Right atrium auricular region (tissue), 2 donors: ENCODE measurements around the gene NR2F6. TPM values are rescaled to one million over a fixed set of nuclear protein-coding genes. Genes with fewer than 3 reads are reported as not detected.

Source experiments
- DNase-seq: peaks from one replicate; pipeline ENCODE4 v3.0.0-alpha.2; 2019; ENCODE audit warnings: low spot score
- H3K27ac ChIP-seq, 2 donors: fragments of 200-600 bp; sonication (generic); 1 replicate in 1 of 2; 2 replicates in 1 of 2; pipeline ENCODE4 v1.5.1; 2016 to 2019
- H3K27me3 ChIP-seq, 2 donors: fragments of 200-600 bp; sonication (generic); one replicate each; pipeline versions ENCODE4 v1.5.1 to v1.6.0; 2017 to 2019
- H3K36me3 ChIP-seq: fragments of 200-600 bp; sonication (generic); one replicate; pipeline ENCODE4 v1.5.1; 2016
- H3K4me1 ChIP-seq, 2 donors: fragments of 200-600 bp; sonication (generic); one replicate each; pipeline versions ENCODE4 v1.5.1 to v1.6.0; 2017 to 2019
- H3K4me3 ChIP-seq, 2 donors: fragments of 200-600 bp; sonication (generic); 1 replicate in 1 of 2; 2 replicates in 1 of 2; pipeline ENCODE4 v1.5.1; 2017 to 2019; ENCODE audit warnings: mild to moderate bottlenecking in 1 of 2, moderate library complexity in 1 of 2
- H3K9me3 ChIP-seq, 2 donors: fragments of 200-600 bp; sonication (generic); one replicate each; pipeline ENCODE4 v1.5.1; 2019
- CTCF ChIP-seq, 2 donors: fragments of 200-600 bp; sonication (generic); IDR thresholded peaks; one replicate each; pipeline ENCODE4 v1.5.1; 2019; ENCODE audit warnings: antibody characterized with exemption in 2 of 2
- total RNA-seq, 2 donors: library from RNA; depleted of rRNA; stranded (reverse); fragments of >200 nt; gene quantifications; one replicate each; pipeline ENCODE4 v1.1.0, GENCODE V29; 2016

The NR2F6 gene
- total RNA-seq, 2 donors from 2014 or later: 63.6 to 69.7 TPM

- DNase-seq: no peak
- H3K4me1 ChIP-seq: peaks cover 0 to 27% of the 10 kb centered on the region in 2 donors
- TF ChIP-seq CTCF (IDR thresholded peaks at IDR 0.05): peak; percentile 51 to 84
- peak overlapping the region; percentile 67 to 69 for H3K27ac ChIP-seq
- peaks cover 33% of the 10 kb centered on the region for H3K36me3 ChIP-seq
- no peaks in the 10 kb centered on the region for H3K27me3 ChIP-seq
- H3K9me3 ChIP-seq: no peaks in the 10 kb centered on the region
- peak overlapping the region; percentile 31 to 59 for H3K4me3 ChIP-seq
Observed at GRCh38 chr19:17235300-17235970, 10.3 kb downstream of the NR2F6 start.

- peaks cover 33% of the 10 kb centered on the region for H3K36me3 ChIP-seq
- peak overlapping the region; percentile 67 to 69 for H3K27ac ChIP-seq
Observed at GRCh38 chr19:17234911-17235299, 10.8 kb downstream of the NR2F6 start.

GRCh38 chr19:17232258-17232657 is 13.5 kb downstream of the NR2F6 start:
- Histone ChIP-seq H3K4me1 (peaks cover 0 to 33% of the 10 kb centered on the region in 2 donors), H3K9me3 (no peaks in the 10 kb centered on the region), H3K4me3 (no peak overlapping the region), H3K36me3 (peaks cover 23% of the 10 kb centered on the region), H3K27me3 (no peaks in the 10 kb centered on the region), H3K27ac (no peak overlapping the region)
- no peak for TF ChIP-seq CTCF (IDR thresholded peaks at IDR 0.05)
- no peak for DNase-seq

More at GRCh38 chr19:17234911-17235299, 10.8 kb downstream of the NR2F6 start:
- peaks cover 0 to 27% of the 10 kb centered on the region in 2 donors for H3K4me1 ChIP-seq
- peak; percentile 74 for DNase-seq
- peak overlapping the region; percentile 31 to 59 for H3K4me3 ChIP-seq
- no peak for TF ChIP-seq CTCF (IDR thresholded peaks at IDR 0.05)
- no peaks in the 10 kb centered on the region for H3K27me3 ChIP-seq
- no peaks in the 10 kb centered on the region for H3K9me3 ChIP-seq

GRCh38 chr19:17229890-17230289 is 15.8 kb downstream of the NR2F6 start:
- peaks cover 0 to 24% of the 10 kb centered on the region in 2 donors for H3K4me1 ChIP-seq
- H3K4me3 ChIP-seq: no peak overlapping the region
- H3K36me3 ChIP-seq: peaks cover 23% of the 10 kb centered on the region
- no peak for TF ChIP-seq CTCF (IDR thresholded peaks at IDR 0.05)
- no peaks in the 10 kb centered on the region for H3K9me3 ChIP-seq
- no peak for DNase-seq
- H3K27ac ChIP-seq: no peak overlapping the region
- H3K27me3 ChIP-seq: no peaks in the 10 kb centered on the region

- TF ChIP-seq CTCF (IDR thresholded peaks at IDR 0.05): no peak
- no peaks in the 10 kb centered on the region for H3K27me3 ChIP-seq
- no peaks in the 10 kb centered on the region for H3K9me3 ChIP-seq
- H3K4me3 ChIP-seq: no peak overlapping the region
- peaks cover 0 to 18% of the 10 kb centered on the region in 2 donors for H3K4me1 ChIP-seq
- H3K36me3 ChIP-seq: peaks cover 17% of the 10 kb centered on the region
- no peak for DNase-seq
- H3K27ac ChIP-seq: no peak overlapping the region
Observed at GRCh38 chr19:17227798-17228367, 17.8 kb downstream of the NR2F6 start.
